Stimulated activated CD4-positive, alpha-beta T cell treated with anti-CD3 and anti-CD28 coated beads, Interleukin-4, amount 100 ng/mL, for 1 hour (primary cell): ENCODE measurements around the gene CCDC121.

Source experiments
- DNase-seq: peaks from one replicate; pipeline ENCODE4 v3.0.0-alpha.2; 2020

CCDC121 gene

DNA sequence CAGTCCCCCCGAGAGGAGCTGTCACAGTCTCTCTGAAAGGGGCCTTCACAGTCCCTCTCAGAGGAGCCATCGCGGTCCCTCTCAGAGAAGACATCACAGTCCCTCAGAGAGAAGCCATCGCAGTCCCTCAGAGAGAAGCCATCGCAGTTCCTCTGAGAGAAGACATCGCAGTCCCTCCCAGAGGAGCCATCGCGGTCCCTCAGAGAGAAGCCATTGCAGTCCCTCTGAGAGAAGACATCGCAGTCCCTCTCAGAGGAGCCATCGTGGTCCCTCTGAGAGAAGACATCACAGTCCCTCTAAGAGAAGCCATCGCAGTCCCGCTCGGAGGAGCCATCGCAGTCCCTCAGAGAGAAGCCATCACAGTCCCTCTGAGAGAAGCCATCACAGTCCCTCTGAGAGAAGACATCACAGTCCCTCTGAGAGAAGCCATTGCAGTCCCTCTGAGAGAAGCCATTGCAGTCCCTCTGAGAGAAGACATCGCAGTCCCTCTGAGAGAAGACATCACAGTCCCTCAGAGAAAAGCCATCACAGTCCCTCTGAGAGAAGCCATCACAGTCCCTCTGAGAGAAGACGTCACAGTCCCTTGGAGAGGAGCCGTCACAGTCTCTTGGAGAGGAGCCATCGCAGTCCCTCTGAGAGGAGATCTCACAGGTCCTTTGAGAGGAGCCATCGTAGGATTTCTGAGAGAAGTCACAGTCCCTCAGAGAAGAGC is 47.2 kb downstream of the CCDC121 start:
- no peak for DNase-seq
